HT1080 (cell line): ENCODE results near the gene PRR16. TPM values are rescaled to one million over a fixed set of nuclear protein-coding genes. Genes with fewer than 3 reads are reported as not detected.
A peak's percentile ranks its signal among the peaks of the same experiment; 100 is the strongest.

Source experiments
- DNase-seq: peaks from one replicate; pipeline ENCODE4 v3.0.0-alpha.2; 2015; ENCODE audit warnings: low read depth
- total RNA-seq: library from RNA; depleted of rRNA; stranded (reverse); fragments of >200 nt; shearing (Covaris generic); gene quantifications from 2 replicates; pipeline ENCODE4 v1.2.3, GENCODE V29; 2014

The PRR16 gene
- total RNA-seq, 1 experiment from 2014 or later: 2.1 TPM

DNA sequence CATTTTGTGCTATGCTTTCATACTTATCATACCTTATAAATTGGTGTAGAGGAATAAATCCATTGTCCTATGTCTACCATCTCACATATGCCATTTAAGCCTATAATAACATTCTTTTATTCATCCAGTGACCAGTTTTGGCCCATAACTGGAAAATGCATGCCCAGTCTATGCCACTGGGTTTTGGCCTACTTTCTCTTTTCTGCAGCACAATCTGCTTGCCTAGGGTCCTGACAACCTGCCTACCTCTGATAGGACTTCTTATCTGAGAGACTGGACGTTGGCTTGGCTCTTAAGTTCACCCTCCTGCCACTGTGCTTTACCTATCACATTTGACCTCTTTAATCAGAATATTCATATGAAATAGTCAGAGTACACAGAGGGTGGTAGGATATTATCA, 103.0 kb downstream of the PRR16 start:
- no peak for DNase-seq

DNA sequence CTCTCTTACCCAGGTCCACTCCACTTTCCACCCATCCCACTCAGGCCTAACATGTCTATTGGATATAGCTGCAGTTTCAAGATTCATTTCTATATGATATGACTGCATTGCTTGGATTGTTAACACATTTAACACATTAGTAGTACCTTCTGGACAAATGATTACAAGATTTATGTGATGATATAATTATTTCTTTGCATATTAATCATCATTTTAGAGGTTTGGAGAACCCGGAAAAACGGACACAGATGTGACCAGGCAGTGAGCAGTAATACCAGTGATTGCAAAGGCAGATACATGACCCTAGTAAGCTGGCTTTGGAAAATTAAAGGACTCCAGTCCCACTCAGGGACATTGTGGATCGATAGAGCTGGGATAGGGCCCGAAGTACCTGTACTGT, 103.8 kb downstream of the PRR16 start:
- no peak for DNase-seq

DNA sequence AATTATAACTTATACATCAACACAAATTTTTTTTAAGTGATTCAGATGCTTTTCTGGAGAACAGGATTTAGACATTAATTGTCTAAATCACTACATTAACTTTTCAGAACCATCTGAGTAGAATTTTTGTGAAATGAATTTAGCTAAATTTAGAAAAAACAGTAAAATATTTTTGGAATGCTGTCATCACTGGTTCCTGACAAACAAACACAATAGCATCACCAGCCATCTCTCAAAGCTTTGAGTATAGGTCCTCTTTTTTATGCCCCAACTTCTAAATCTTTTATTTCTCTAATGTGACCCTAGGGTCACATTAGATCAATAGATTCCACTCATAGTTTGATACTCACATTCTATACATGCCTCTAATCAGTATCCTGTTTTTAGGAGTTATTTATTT, 104.6 kb downstream of the PRR16 start:
- no peak for DNase-seq

DNA sequence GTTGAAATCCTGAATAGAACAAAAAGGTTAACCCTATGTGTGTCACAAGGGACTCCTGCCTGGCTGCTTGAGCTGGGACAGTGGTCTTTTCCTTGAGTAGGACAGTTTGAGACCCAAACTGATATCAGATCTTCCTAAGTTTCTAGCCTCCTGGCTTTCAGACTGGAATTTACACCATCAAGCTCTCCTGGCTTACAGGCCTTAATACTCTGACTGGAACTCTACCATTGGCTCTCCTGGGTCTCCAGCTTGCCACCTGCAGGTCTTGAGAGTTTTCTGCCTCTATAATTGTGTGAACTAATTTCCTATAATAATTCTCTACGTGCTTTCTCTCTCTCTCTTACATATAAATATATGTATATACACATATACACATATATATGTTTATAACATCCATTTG, 112.5 kb downstream of the PRR16 start:
- DNase-seq: no peak

DNA sequence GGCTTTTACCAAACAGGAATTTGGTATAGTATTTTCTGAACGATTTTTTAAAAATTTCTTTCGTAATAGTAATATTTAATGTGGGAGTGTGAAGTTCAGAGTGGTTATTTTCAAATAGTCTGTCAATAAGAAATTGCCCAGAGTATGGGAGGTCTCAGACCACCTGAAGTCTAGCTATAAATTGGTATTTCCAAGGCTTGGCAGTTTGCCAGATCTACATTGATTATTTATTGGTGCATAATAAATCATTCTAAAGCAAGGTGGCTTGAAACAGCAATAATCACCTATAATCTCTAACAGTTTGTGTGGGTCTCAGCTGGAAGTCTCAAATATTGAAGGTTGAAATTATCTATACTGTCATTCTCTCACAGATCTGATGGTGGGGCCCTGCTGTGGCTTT, 118.5 kb downstream of the PRR16 start:
- DNase-seq: no peak

DNA sequence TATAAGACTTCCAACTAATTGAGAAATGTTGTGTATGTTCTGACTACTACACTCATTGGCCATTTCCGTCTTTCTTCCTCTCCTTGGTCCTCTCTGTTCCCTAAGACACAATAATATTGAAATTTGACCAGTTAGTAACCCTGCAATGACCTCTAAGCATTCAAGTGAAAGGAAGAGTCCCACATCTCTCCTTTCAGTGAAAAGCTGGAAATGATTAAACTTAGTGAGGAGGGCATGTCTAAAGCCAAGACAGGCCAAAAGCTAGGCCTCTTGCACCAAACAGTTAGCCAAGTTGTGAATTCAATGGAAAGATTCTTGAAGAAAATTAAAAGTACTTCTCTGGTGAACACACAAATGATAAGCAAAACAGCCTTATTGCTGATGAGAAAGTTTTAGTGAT, 122.5 kb downstream of the PRR16 start:
- DNase-seq: no peak

DNA sequence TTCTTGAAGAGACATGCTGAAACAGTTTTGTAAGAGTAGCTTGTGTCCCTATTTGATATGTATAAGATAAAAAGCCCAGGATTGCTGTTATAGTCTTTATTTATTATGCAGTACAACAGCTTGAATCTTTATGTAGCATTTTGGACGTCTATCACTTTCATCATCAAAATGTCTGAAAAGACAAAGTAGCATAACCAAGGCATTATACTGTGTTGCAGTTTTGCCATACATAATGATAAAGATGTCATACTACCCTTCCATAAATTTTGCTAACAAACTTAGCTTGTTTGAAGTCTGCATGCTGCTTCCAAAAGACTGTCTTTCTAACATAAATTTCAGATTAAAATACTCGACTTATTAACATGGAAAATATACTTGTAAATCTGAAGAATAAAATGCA, 127.8 kb downstream of the PRR16 start:
- DNase-seq: no peak

DNA sequence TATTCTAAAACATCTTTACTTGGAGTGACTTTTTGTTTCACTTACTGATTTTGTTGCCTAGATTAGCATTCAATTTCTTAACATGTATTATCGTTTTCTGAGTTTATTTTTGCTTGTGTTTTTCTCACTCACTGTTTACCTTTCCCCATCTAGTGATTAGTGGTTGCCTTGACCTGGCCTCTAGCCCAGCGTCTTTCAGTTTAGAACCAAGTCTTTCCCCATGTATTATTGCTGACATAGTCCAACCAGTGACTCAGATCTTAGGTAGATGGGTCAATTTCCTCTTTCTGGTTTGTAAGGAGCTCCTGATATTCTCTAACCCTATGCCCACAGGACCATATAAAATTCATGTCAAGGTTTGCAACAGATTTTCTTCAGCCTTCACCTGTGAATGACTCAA, 135.5 kb downstream of the PRR16 start:
- peak; percentile 72 for DNase-seq

DNA sequence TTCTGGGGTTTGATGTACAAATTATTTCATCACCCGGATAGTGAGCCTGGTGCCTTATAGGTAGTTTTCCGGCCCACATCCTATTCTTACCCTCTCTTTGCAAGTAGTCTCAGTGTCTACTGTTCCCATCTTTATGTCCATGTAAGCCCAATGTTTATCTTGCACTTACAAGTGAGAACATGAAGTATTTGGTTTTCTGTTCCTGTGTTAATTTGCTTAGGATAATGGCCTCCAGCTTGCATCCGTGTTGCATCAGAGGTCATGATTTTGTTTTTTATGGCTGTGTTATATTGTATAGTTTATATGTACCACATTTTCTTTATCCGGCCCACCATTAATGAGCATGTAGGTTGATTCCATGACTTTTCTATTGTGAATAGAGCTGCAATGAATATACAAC, 136.5 kb downstream of the PRR16 start:
- no peak for DNase-seq

DNA sequence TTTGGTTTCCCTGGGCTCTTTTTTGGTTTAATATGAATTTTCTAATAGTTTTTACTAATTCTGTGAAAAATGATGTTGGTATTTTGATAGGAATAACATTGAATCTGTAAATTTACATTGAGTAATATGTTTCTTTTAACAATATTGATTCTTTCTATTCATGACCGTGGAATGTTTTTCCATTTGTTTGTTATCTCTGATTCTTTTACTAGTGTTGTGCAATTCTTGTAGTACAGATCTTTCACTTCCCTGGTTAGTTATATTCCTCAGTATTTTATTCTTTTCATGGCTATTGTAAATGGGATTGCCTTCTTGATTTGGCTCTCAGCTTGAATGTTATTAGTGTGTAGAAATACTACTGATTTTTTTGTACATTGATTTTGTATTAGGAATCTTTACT, 137.9 kb downstream of the PRR16 start:
- no peak for DNase-seq

DNA sequence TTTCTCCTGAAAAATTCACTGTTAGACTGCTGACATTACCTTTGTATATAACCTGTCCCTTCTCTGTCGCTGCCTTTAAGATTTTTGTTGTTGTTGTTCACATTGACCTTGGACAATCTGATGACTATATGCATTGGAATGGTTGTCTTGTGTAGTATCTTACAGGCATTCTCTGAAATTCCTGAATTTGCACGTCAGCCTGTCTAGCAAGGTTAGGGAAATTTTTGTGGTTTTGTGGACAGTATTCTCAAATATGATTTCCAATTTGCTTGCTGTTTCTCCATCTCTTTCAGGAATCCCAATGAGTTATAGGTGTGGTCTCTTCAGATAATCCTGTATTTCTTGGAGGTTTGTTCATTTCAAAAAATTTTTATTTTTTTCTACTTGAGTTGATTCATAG, 140.8 kb downstream of the PRR16 start:
- peak; percentile 94 for DNase-seq

DNA sequence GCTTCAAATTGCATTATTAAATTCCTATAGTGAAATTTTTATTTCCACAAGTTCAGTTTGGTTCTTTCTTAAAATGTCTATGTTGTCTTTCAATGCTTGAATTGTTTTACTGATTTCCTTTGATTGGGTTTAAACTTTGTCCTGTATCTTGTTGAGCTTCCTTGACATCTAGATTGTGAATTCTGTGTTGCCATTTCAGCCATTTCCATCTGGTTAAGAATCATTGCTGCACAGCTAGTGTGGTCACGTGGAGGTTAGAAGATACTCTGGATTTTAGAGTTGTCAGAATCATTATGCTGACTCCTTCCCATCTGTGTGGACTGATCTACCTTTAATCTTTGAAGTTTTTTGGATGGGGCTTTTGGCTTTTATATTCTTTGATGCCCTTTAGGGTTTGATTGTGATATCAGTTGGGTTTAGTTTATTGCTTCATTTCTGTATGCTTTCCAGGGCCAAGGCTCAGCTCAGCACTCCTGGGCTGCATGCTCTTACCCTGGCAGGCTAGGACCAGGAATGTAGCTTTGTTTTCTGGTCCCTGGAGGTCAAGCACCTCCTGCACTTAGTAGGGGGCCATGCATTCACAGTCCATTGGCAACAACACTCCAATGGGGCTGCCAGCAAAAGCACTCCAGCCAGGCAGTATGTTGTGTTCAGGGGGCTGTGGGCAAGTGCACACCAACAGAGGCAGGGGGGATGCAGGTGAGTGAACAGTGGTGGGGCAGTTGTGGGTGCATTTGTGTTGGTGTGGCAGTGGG, 141.4 kb downstream of the PRR16 start:
- no peak for DNase-seq

DNA sequence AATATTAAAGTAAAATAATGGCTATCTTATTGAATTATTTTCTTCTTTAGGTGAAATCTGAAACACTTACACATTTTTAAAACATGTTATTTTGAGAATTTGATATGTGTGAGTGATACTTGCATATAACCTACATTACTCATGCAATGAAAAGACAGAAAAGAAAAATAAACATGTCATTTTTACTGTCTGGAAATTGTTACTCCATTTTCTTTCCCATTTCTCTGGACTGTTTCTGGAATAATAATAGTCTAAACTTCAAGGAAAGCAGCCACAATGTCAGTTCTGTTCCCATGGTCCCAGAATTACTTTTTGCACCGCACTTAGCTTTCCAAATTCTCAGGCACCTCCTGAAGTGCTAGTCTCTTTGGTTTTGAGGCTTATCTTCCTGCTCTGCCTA, 145.5 kb downstream of the PRR16 start:
- DNase-seq: no peak

DNA sequence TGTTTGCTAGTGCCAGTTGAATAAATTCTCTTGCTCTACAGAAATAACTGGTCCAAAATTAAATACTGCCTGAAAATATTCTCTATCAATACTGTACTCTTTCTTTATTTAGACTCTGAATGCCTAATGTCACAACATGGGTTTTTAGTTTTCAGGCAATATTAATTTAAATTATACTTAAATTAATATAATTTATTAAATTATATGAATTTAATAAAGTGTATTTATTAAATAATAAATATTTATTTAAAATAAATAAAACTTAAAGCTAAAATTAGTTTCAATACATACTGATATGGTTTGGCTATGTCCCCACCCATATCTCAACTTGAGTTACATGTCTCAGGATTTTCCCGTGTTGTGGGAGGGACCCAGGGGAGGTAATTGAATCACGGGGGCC, 146.0 kb downstream of the PRR16 start:
- no peak for DNase-seq

DNA sequence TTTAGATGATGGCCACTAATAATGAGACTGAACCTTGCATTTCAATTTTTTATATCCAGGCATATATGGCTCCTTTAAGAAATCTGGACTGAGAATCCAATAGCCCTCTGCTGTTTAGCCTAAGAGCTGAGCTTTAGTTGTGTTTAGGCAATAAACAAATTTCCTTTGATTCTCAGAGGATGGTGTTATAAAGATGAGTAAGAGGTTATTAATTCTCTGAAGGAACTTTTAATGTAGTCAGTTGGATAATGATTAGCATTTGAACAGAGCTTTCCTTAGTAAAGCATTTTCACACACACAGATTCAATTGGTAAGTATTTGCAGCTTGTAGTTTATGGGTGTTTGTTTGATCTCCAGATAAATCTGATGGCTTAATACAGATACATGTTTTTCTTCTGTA, 149.6 kb downstream of the PRR16 start:
- DNase-seq: no peak

DNA sequence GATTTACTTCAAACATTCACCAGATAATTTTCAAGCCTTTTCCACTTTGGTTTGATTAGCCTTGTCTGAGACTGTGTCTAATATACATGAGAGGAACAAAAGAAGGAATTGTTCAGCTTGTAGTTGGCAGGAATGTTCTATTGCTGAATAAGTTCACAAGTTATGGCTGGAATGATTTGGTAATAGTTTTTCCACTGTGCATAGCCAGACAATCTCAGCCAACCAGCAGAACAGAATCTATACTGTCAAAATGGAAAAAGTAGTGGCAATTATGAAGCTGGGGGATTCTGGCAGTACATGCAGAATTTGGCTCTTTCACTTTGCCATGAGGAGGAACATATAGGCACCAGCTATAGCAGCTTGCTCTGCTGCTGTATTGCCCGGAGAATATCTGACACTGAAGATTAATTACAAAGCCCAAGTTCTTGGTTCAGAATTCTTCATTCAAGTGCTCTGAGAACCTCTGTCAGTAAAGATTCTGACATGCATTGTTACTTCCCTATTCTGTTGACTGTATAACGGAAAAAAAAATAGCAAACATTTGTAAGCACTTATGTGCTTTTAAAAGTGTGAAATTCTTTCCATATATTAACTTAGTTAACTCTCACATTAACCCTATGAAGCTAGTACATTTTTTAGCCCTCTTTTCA, 150.6 kb downstream of the PRR16 start:
- DNase-seq: no peak

DNA sequence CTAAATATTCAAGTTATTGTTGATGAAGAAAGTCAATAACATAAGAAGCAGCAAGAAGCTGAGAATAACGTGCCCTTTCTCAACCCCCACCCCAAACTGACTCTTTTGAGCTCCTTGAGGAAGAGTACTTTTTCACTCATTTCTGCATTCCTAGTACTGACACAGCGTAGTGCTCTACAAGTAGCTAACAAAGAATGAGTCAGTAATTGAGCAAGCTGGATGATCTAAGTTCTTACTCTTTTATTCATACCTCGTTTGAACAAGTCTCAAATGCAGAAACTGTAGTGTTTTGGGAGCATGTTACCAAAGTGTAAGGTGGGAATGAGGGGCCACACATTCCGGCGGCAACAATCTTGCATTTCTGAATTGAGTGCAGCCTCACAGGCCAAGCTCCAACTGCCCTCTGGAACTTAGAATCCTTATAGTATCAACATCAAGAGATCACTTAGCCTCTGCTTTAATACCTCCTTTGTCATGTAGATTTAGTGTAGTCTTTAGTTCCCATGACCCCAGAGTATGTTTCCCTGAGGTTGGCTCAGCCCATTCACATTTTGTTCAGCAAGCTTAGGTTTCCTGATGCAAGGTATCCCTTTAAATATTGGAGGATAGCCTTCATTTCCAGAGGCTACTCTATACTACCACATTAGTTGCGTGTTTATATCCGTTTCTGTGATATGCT, 152.0 kb downstream of the PRR16 start:
- peak; percentile 68 for DNase-seq

DNA sequence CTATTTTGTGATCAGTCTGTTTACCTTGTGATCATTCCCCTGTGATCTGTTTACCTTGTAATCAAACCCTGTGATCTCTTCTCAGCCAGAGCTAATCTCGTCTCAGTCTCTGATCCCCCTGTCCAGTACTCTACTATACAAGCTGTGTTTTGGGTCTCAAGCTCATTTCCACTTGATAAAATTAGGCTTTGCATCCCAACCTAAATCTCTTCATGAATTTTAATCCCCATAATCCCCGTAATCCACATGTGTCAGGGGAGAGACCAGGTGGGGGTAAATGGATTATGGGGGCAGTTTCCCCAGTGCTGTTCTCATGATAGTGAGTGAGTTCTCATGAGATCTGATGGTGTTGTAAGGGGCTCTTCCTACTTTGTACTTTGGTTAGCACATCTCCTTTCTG, 157.2 kb downstream of the PRR16 start:
- no peak for DNase-seq

DNA sequence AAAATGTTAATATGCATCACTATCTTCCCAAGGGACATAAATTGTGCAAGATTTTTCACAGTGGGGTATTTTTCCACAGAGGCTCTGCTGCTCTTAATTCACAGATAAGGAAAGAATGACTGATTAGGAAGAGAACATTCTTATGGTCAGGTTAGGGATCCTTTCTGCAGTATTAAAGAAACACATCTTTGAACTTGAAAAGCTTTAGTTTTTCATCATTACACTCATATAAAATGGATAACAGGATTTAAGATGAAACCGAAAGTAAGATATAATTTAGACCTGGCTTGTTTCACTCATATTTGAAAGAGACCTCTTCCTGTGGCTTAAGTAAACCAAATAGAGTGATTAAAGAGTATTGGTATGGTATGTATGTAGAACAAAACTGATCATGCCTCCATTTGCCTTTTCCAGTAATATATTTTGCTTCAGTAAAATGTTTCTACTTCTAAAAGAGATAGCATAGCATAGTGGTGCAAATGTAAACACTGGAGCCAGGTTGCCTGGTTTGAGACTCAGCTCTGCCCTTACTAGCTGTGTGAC, 160.0 kb downstream of the PRR16 start:
- no peak for DNase-seq

DNA sequence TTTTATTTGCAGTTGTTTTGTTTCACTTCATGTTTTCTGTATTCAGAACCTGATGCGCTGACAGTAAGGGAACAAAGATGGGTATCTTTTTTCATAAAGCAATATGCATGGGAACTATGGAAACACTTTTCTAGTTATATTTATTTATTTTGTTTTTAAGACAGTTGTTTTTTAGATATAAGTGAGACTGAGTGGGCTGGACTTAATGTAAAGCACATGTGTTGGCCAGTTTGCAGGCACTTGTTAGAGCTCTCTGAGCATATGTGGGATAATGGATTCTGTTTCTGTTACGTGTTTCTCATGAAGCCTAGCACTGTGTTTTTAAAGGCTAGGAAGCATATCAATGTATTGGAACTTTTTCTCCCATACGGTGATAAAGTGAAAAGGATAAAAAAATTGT, 164.1 kb downstream of the PRR16 start:
- DNase-seq: no peak

DNA sequence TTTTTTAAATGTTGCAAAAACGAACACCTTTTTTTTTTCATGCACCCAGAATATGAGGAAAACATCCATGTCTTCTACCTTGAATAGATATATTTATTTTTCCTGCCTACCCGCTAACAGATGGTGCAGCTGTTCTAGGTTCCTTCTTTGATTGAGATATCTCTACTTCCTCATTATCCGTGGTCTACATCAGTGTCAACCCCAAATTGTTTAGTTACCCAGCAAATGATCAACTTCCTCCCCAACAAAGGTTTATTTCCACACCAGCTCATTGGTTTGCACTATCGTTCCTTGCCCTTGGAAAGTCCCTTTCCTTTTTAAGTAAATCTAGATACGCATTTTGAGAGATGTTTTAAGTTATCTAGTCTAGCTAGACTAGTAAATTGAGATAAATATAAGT, 166.4 kb downstream of the PRR16 start:
- DNase-seq: no peak

DNA sequence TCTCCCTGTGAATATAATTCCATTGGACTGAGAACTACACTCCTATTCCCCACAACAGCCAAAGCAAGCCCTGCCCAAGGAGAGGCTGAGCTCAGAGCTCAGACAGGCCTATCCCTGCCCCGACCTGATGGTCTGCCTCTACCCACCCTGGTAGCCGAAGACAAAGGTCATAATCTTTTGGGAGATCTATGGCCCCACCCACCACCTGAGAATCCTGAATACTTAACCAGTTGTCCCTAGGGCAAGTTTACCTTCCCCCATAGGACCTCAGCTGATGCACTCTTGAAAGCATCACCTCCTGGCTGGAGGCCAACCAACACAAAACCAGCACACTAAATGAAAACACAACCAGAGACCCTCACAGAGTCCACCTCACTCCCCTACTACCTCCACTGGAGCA, 167.5 kb downstream of the PRR16 start:
- DNase-seq: no peak

DNA sequence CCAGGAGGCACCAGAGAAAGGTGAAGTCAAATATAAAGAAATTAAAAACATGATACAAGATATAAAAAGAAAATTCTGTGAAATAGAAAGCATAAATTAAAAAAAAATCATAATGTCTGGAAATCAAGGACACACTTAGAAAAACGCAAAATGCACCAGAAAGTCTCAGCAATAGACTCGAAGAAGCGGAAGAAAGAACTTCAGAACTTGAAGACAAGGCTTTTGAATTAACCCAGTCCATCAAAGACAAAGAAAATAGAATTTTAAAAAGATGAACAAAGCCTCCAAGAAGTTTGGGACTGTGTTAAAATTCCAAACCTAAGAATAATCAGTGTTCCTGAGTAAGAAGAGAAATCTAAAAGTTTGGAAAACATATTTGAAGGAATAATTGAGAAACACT, 168.3 kb downstream of the PRR16 start:
- DNase-seq: no peak
